GM18873 (cell line): ENCODE measurements around the gene HTATSF1.
A peak's percentile ranks its signal among the peaks of the same experiment; 100 is the strongest.

Source experiments
- ATAC-seq: cut with Tn5 transposase; IDR thresholded peaks from one replicate; pipeline ENCODE4 v1.9.1; 2021; ENCODE audit warnings: mild to moderate bottlenecking, moderate library complexity, moderate number of reproducible peaks; ENCODE audit not compliant: unreplicated experiment, low FRiP score

HTATSF1 gene

GRCh38 chrX:136495043-136495442 lies 2.3 kb upstream of the HTATSF1 start:
- no peak for ATAC-seq

GRCh38 chrX:136496186-136496763 lies 1.1 kb upstream of the HTATSF1 start:
- ATAC-seq, result no peak

- peak; percentile 53 for ATAC-seq
These were observed 432 bp upstream of the HTATSF1 start for GRCh38 chrX:136496764-136497555.

GRCh38 chrX:136519069-136519468 lies 21.7 kb downstream of the HTATSF1 start:
- no peak for ATAC-seq

- no peak for ATAC-seq
These were observed 26.4 kb downstream of the HTATSF1 start for GRCh38 chrX:136523770-136524169.

GRCh38 chrX:136525738-136526606 lies 28.6 kb downstream of the HTATSF1 start:
- no peak for ATAC-seq

GRCh38 chrX:136528645-136529315 lies 31.4 kb downstream of the HTATSF1 start:
- no peak for ATAC-seq

- no peak for ATAC-seq
These were observed 32.4 kb downstream of the HTATSF1 start for GRCh38 chrX:136529795-136530194.

GRCh38 chrX:136531951-136532350 lies 34.6 kb downstream of the HTATSF1 start, which contains the start of gene VGLL1:
TSS of gene VGLL1 (plus strand) at chrX:136532215. CDS start at chrX:136536021, 3,806 bp downstream.
- no peak for ATAC-seq

GRCh38 chrX:136534131-136534530 lies 36.7 kb downstream of the HTATSF1 start:
- ATAC-seq, result no peak

GRCh38 chrX:136538811-136539210 lies 41.4 kb downstream of the HTATSF1 start:
- no peak for ATAC-seq

- ATAC-seq, result no peak
These were observed 42.8 kb downstream of the HTATSF1 start for GRCh38 chrX:136540226-136540625.

- no peak for ATAC-seq
These were observed 43.9 kb downstream of the HTATSF1 start for GRCh38 chrX:136541294-136541693.

GRCh38 chrX:136542281-136542680 lies 44.9 kb downstream of the HTATSF1 start:
- no peak for ATAC-seq

GRCh38 chrX:136546371-136546781 lies 49.0 kb downstream of the HTATSF1 start:
- ATAC-seq, result no peak

- ATAC-seq, result no peak
These were observed 51.8 kb downstream of the HTATSF1 start for GRCh38 chrX:136549226-136549625.

GRCh38 chrX:136551410-136551809 lies 54.0 kb downstream of the HTATSF1 start:
- ATAC-seq, result no peak

- ATAC-seq, result no peak
These were observed 58.3 kb downstream of the HTATSF1 start for GRCh38 chrX:136555694-136556093.
